NOMO-1 treated with DMSO at 0.1 percent for 48 hours (cell line): ENCODE results near the gene IRS1.

Experiments used
- DNase-seq: peaks from one replicate; lab custom pipeline; 2025; ENCODE audit not compliant: unreplicated experiment; lab: John Stamatoyannopoulos, UW

The IRS1 gene

DNA sequence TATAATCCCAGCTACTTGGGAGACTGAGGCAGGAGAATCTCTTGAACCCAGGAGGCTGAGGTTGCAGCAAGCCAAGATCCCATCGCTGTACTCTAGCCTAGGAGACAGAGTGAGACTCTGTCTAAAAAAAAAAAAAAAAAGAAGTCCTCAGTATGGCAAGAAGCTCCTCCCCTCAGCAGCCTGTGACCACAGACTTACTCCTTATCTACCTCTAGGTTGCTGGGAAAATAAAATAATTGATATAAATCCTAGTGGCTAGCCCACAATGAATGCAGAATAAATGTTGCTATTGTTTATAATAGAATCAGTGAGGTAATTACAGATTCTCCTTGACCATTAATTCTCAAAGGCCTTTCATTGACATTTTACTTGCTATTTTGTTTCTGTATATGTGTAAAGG is 70.6 kb downstream of the IRS1 start:
- no peak for DNase-seq

DNA sequence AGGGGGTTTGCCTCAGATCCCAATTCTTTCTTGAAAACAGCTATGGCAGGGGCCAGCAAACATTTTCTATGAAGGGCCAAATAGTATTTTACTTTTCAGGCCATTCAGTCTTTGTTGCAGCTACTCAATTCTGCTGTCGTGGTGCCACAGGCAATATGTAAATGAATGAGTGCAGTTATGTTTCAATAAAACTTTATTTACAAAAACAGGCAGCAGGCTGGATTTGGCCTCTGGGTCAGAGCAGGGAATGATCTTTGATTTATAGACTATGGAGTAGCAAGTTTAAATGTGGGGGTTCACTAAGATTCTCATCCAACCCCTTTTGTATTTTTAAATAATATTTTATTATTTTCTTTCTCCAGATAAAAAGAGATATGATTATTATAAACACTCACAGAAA is 72.4 kb downstream of the IRS1 start:
- DNase-seq: no peak

DNA sequence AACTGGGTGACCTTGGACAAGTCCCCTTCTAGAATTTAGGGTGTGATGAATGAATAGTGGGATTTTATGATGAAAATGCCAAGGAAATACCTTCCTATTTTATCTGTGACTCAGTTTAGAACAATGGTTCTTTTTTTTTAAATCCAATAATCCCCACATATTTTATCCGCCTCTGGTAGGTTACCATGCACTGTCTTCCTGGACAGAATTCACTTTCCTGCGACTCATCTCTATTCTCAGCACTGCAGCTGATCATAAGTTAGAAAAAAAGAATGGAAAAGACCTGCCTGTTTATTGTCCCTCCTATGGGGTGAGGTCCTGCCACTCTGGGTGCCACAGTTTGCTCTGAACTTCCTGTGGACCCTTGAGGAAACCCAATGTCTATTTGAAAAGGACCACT is 73.1 kb downstream of the IRS1 start:
- DNase-seq: no peak

DNA sequence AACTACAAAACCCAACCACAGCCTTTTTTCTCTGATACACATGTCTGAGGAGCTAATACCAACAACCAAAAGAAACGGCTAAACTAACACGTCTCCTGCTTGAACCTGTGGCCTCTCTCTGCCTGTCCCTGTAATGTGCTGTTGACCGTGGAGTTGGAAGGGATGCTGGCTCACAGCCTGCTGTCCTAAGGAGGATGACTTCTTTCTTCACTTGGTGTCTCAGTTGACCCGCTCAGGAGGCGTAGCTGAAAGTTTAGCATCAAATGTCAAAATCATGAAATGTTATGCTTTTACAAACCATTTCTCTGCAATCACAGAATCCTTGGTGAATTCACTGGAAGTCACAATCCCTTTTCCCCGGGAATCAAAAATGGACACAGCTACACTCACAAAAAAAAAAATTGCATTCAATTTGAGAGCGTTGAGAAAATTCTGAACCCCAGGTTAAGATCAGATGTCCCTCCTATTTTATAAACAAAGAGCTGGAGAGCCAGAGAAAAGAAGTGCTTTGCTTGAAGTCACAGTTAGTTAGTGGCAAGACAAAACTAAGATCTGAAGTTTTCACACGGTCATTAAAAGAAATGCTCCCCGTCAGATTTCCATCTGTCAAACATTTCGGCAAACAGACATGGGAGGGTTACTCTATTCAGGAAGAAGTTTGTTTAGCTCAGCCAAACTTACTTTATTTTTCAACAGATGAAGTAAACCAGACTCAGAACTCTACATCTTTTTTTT is 74.3 kb downstream of the IRS1 start:
- DNase-seq: no peak

DNA sequence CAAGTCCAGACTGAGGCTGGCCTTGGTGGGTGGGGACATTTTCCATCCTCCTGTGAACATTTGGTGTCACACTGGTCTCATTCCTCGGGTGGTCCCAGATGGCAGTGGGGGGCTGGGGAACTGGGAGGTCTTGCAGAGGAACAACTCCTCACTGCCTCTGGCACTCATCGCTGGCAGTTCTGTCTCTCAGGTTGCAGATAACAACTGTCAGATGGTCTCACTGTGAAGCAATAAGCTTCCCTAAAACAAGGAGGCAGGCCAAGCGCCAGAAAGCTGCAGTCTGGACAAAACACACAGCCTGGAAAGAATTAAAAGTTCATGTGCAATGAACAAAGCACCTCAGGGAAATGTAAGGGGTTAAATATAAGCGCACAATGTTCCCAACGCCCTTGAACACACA is 78.1 kb downstream of the IRS1 start:
- no peak for DNase-seq

DNA sequence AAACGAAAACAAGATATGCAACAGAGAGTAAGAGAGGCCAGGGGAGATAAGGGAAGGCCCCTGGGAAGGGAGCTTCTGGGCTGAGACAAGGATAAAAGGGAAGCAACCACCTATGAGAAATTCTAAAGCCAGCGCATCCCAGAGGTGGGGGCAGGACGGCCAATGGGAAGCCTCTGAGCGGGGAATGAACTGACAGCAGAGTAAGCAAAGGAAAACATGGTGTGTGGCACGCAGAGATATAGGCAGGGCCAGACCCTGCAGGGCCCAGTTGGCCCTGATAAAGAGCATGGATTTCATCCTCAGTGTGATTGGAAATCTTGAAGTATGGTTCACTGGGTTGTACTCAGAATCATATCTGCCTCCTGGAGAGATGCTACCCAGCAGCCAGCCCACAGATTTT is 78.7 kb downstream of the IRS1 start:
- DNase-seq: no peak

DNA sequence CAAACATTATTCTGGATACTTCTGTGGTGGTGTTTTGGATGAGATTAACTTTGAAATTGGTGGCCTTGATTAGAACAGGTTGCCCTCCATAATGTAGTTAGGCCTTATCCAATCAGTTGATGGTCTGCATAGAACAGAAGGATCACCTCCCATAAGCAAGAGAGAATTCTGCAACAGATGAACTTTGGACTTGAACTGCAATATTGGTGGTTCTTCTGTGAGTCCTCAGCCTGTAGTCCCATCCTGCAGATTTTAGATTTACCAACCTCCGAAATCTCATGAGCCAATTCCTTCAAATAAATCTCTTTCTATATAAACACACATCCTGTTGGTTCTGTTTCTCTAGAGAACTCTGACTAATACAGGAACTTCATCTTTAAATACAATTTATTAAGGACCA is 81.9 kb downstream of the IRS1 start:
- DNase-seq: no peak

DNA sequence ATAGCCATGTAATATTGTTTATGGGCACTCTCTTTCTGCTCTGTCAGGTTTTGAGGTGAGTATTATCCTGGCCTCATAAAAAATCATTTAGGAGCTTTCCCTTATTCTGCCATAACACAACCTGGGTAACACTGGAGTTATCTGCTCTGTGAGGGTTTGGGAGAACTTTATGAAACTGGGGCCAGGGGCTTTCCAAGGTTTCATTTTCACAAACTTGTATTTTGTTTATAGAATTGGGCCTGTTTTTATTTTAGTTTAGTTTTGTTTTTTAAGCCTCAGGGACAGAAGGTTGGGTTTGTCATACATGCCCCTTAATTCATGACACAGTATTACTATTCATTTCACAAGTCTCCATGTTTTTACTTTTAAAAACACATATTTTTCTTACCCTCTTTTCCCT is 83.5 kb downstream of the IRS1 start:
- no peak for DNase-seq

DNA sequence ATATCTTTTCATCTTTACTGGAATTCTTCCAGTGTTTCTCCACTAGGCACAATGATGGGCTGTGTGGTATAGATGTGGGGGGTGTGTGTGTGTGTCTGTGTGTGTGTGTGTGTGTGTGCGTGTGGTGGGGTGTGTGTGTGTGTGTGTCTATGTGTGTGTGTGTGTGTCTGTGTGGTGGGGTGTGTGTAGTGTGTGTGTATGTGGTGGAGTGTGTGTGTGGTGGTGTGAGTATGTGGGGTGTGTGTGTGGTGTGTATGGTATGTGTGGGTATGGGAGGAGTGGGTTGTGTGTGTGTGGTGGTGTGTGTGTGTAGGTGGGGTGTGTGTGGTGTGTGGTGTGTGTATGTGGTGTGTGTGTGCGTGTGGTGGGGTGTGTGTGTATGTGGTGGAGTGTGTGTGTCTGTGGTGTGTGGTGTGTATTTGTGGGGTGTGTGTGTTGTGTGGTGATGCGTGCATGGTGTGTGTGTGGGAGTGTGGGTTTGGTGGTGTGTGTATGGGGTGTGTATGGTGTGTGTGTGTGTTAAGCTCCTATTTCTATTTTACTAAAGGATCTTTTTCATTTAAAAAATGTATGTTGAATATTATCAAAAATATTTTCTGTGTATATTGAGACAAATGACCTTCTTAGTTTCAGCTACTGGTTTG is 84.2 kb downstream of the IRS1 start:
- DNase-seq: no peak

DNA sequence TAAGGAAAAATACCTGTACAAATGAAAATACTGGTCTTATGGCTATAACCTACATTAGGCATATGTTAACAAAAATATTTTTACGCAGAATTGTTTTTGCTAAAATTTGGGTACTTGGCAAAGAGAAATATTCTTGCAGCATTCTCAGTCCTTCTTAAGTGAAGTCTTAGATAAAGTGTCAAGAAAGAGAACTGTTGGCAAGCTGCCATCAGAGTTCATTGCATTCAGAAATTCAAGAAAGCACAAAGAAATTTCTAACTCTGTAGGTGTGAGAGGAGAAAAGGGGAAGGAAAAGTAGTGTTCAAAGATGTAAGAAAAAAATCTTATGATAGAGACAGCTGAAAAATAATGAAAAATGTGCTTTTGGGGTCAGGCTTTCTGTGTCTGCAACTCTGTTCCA is 86.7 kb downstream of the IRS1 start:
- no peak for DNase-seq

DNA sequence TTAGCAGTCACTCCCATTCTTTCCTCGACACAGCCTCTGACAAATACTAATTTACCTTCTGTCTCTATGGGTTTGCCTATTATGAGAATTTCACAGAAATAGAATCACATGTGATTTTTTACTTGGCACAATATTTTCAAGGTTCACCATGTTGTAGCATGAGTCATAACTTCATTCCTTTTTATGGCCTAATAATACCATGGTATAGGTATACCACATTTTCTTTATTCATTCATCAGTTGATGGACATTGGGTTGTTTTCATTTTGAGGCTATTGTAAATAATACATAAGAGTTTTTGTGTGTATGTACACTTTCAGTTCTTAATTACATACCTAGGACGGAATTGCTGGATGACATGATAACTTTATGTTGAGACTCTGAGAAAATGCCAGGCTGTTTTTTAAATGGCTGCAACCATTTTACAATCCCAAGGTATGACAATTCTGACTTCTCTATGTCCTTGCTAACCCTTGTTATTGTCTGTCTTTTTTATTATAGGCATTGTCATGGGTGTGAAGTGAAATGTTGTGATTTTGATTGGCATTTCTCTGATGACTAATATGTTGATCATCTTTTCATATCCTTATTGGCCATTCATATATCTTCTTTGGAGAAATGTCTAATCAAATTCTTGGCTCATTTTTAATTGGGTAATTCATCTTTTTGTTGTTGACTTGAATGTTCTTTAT is 87.9 kb downstream of the IRS1 start:
- DNase-seq: no peak

DNA sequence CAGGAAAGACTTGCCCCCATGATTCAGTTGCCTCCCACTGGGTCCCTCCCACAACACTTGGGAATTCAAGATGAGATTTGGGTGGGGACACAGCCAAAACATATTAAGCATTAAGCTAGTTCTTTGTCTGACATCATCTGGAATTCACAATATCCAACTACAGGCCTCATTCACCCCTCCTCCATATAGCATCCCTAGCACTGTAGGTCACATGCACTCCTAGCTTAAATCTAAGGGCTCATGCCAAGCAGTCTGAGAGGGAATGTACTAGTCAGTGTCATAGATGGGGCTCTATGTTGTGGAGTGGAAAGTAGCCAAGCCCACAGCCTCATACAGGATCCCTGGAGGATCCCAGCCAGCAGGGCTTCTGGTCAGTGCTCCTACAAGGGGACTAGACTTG is 92.1 kb downstream of the IRS1 start:
- DNase-seq: no peak

DNA sequence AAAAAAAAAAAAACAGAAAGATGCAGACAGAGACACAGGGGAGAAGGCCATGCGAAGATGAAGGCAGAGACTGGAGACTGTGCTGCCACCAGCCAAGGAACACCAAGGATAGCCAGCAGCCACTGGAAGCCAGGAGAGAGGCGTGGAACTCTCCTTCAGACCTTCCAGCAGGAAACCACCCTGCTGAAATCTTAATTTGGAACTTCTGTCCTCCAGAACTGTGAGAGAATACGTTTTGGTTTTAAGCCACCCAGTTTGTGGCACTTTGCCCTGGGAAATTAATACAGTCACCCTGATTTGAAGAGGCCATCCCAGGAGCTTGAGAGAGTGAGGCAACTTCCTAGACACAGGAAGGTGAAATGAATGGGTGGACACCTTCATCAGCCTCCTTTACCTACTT is 93.7 kb downstream of the IRS1 start:
- no peak for DNase-seq

DNA sequence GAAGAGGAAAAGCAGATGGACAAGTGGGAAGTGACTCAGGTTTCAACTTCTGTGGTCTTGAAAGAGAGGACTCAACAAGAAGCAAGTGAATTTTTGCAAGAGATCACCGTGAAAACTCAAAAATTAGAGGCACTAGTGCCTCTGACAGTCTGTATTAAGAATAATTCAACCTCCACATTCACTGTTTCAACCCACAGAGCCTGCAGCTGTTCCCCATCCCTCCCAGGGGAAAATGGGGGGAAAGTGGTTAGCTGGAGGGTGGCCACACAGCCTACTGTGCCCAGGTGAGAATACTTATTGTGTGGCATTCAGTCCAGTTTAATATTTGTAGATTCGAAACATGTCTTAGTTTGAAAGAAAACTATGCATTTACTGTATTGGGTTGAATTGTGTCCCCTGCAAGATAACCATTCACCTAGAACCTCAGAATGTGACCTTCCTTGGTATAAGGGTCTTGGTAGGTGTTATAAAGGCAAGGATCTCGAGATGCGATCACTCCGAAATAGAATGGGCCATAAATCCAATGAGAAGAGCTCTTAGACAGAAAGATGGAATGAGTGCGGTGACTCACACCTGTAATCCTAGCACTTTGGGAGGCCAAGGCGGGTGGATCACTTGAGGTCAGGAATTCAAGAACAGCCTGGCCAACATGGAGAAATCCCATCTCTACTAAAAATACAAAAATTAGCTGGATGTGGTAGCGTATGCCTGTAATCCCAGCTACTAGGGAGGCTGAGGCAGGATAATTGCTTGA is 94.3 kb downstream of the IRS1 start:
- no peak for DNase-seq

DNA sequence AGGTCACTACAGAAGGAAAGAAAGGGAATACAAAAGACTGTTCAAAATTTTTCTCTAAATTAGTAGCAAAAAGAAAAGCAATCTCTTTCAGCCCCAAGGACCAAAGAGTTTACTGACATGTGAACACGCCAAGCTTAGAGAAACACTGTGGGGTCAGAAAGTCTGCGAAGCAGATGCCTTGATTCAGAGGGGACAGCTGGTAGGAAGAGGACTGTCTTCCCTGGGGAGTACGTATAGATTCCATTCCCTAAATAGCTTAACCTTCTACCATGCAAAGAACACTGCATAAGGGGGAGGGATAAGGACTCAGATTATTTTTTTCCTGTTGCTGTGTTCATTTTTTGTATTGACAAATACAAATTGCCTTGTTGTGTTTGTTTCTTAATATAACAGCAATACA is 96.1 kb downstream of the IRS1 start:
- DNase-seq: no peak

DNA sequence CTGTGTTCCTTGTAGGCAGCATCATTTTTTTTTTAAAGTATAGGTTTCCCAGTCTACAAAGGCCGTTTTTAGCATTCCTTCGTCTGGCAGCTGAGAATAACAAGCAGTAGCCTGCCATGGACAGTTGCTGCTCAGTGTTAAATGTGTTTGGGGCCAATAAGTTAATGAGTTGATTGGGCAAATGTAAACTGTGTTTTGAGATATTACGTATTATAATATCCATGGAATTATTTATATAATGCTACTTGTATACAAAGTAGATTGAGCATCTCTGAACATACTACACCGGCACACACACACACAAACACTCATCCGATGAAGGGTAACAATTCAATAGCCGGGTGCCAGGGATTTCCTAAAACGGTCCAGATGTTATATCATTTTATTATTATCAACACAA is 97.2 kb downstream of the IRS1 start:
- no peak for DNase-seq

DNA sequence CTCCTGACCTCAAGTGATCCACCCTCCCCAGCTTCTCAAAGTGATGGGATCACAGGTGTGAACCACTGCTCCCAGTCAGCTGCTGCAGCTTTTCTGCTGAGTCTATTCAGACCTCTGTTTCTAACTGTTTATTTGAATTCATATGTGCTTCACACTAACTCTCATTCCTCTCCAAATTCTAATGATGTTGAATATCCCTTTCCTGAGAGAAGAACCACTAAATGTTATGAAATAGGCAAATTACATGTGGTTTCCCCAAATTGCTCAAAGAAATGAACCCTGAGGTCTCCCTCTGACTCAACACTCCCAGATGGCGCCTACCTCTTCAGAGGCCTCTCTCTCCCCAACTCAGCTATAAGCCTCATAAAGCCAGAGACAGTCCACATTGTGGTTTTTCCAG is 98.6 kb downstream of the IRS1 start:
- peak; percentile 92 for DNase-seq

DNA sequence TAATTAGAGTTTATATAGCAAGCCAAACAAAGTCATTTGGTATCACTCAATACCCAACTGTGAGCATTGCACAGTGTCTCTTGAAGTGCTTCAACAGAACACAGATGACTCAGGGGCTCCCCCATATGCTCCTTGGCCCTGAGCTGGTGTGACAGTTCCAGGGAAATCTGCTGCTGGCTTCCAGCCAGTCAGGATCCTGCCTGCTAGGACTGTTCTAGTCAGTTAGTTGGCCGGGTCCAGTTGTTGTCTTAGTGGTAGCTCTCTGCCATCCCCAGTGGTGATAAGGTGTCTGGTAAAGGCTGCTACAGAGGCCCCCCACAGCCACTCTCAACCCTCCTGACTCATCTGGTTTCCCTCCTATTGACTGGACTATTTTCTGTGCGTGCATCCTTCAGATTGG is 100.3 kb downstream of the IRS1 start:
- DNase-seq: no peak

DNA sequence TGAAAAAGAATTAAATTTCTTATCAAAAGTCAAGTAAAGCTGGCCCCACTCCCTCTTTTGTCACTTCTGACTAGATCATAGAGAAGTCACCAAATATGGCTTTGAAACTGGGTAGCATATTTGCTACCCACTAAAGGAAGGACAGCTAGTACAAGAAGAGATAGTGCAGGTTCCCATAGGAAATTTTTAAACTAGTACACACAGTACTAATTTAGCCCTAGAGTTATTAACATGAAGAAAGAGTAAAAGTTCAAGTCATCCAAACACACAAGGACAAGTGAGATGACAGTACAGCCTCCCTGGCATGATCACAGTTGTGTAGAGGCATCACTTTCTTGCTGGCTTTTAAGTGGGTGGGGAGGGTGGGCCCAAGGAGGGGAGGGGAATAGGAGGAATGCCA is 100.9 kb downstream of the IRS1 start:
- DNase-seq: no peak

DNA sequence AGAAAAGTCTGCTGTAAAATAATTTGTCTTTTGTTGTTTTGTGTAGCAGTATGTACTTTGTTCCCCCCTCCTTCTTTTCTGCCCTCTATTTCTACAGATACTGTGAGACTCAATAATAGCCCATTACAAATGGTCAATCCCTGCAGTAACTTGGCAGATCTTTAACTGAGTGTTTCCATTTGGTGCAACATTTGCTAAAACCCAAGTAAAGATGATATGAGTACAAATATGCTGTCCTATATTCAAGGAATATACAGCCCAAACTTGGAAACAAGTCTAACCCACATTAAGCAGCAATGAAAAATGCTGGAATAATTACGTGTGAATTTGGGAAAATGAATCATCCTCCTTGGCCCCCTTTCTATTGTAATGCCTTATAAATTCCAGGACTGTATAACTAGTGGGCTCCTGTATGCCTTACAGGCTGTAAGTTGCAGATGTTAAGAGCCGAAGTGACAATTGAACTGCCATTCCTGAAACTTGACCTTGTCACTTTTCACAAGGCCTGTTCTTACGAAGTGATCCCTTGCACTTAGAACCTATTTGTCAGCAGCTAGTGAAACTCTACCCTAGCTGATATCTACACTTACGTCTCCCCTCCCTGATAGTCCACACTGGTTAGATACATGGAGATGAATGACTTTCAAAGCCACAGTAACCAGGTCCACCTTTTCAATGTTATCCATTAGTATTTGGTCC is 104.9 kb downstream of the IRS1 start:
- no peak for DNase-seq

DNA sequence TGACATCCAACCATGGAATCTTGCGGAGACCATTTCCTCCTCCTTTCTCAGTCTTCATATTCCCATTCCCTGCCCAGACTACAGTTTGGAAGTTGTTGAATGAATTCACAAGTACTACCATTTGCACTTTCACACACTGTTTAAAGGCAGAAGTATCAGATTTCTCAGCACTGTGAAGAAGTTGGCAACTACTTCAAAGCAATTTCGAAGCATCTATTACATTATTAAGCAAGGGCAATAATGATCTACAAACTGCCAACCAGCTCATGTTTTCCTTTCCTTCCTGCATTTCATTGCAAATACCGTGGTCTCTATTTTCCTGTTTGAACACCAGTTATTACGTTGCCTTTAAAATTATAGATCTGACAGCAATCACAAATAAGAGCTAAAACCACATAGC is 105.5 kb downstream of the IRS1 start:
- peak; percentile 35 for DNase-seq
